ENCODE results near the gene MS4A12.
"Not testable (repeated sequence)": the region's sequence is repeated elsewhere in the genome, so short reads cannot be mapped to it uniquely, and the experiment has no call there.

DNA sequence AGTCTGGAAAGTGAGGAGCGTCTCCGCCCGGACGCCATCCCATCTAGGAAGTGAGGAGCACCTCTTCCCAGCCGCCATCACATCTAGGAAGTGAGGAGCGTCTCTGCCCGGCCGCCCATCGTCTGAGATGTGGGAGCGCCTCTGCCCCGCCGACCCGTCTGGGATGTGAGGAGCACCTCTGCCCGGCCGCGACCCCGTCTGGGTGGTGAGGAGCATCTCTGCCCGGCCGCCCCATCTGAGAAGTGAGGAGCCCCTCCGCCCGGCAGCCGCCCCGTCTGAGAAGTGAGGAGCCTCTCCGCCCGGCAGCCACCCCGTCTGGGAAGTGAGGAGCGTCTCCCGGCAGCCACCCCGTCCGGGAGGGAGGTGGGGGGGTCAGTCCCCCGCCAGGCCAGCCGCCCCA, 41.4 kb upstream of the MS4A12 start:
- not testable (repeated sequence) for TF ChIP-seq TARDBP (IDR thresholded peaks at IDR 0.05); FOXA1 (IDR thresholded peaks at IDR 0.05); ELF4 (IDR thresholded peaks at IDR 0.05); FOXM1 (IDR thresholded peaks at IDR 0.05; ENCODE audit: borderline replicate concordance); ARNT (IDR thresholded peaks at IDR 0.05); L3MBTL2 (conservative IDR thresholded peaks at IDR 0.05)
- TF ChIP-seq, protein P1, sequence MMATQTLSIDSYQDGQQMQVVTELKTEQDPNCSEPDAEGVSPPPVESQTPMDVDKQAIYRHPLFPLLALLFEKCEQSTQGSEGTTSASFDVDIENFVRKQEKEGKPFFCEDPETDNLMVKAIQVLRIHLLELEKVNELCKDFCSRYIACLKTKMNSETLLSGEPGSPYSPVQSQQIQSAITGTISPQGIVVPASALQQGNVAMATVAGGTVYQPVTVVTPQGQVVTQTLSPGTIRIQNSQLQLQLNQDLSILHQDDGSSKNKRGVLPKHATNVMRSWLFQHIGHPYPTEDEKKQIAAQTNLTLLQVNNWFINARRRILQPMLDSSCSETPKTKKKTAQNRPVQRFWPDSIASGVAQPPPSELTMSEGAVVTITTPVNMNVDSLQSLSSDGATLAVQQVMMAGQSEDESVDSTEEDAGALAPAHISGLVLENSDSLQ (IDR thresholded peaks at IDR 0.05): not testable (repeated sequence)
